Mesendoderm (in vitro differentiated cells): ENCODE results near the gene PRRC2B.
"Not testable (repeated sequence)": the region's sequence is repeated elsewhere in the genome, so short reads cannot be mapped to it uniquely, and the experiment has no call there.

Source experiments
- DNase-seq: peaks from one replicate; pipeline ENCODE4 v3.0.0; 2013
- H2AK5ac ChIP-seq: 2 replicates; pipeline ENCODE4 v1.6.1; 2013; ENCODE audit warnings: low read length, inconsistent platforms
- H2BK120ac ChIP-seq: 2 replicates; pipeline ENCODE4 v1.6.1; 2013; ENCODE audit warnings: low read depth, mild to moderate bottlenecking, low read length, moderate library complexity, mixed read lengths
- H2BK15ac ChIP-seq: replicated peaks from 2 replicates; pipeline ENCODE4 v1.6.1; 2013; ENCODE audit warnings: low read depth, mild to moderate bottlenecking, moderate library complexity
- H2BK5ac ChIP-seq: 2 replicates; pipeline ENCODE4 v1.6.1; 2013; ENCODE audit warnings: low read length, inconsistent platforms
- H3K18ac ChIP-seq: 2 replicates; pipeline ENCODE4 v1.6.1; 2013; ENCODE audit warnings: mild to moderate bottlenecking, low read length, mixed read lengths
- H3K23ac ChIP-seq: one replicate; pipeline ENCODE4 v1.6.1; 2013; ENCODE audit warnings: low read length
- H3K27ac ChIP-seq: 2 replicates; pipeline ENCODE4 v1.5.1; 2013; ENCODE audit warnings: low read depth, mild to moderate bottlenecking, inconsistent platforms, low read length, moderate library complexity
- H3K27me3 ChIP-seq: 2 replicates; pipeline ENCODE4 v1.6.1; 2013; ENCODE audit warnings: low read length, control low read depth, mild to moderate bottlenecking, inconsistent platforms; ENCODE audit not compliant: insufficient read depth, poor library complexity
- H3K36me3 ChIP-seq: 2 replicates; pipeline ENCODE4 v1.6.1; 2013; ENCODE audit warnings: low read length, inconsistent platforms; ENCODE audit not compliant: control insufficient read depth, insufficient read depth
- H3K4ac ChIP-seq: one replicate; pipeline ENCODE4 v1.6.1; 2013; ENCODE audit warnings: low read depth, mild to moderate bottlenecking, low read length, moderate library complexity
- H3K4me1 ChIP-seq: 2 replicates; pipeline ENCODE4 v1.6.1; 2013; ENCODE audit warnings: low read depth, low read length, inconsistent platforms; ENCODE audit not compliant: control insufficient read depth
- H3K4me2 ChIP-seq: 2 replicates; pipeline ENCODE4 v1.6.1; 2013; ENCODE audit warnings: low read length
- H3K4me3 ChIP-seq: 2 replicates; pipeline ENCODE4 v1.5.1; 2013; ENCODE audit warnings: mild to moderate bottlenecking, low read length
- H3K56ac ChIP-seq: one replicate; pipeline ENCODE4 v1.6.1; 2013; ENCODE audit warnings: low read length
- H3K79me1 ChIP-seq: 2 replicates; pipeline ENCODE4 v1.6.1; 2013; ENCODE audit warnings: low read length, inconsistent platforms
- H3K79me2 ChIP-seq: 2 replicates; pipeline ENCODE4 v1.6.1; 2013; ENCODE audit warnings: mild to moderate bottlenecking, low read length; ENCODE audit not compliant: control insufficient read depth, insufficient read depth
- H3K9ac ChIP-seq: 2 replicates; pipeline ENCODE4 v1.6.1; 2013; ENCODE audit warnings: low read length, inconsistent platforms
- H4K5ac ChIP-seq: one replicate; pipeline ENCODE4 v1.6.1; 2013; ENCODE audit warnings: low read length
- H4K8ac ChIP-seq: one replicate; pipeline ENCODE4 v1.6.1; 2013; ENCODE audit warnings: low read depth, mild to moderate bottlenecking, control low read depth, low read length, moderate library complexity
- WGBS: extraction: QIAGEN DNeasy Blood & Tissue Kit; methylation state at CpG from one replicate; pipeline ENCODE4 v1.1.7; 2013; ENCODE audit warnings: low lambda C conversion rate, missing lambda C conversion rate; ENCODE audit not compliant: insufficient coverage; ENCODE audit errors: extremely low coverage; 5-methylcytosine and 5-hydroxymethylcytosine counted together

PRRC2B gene

DNA sequence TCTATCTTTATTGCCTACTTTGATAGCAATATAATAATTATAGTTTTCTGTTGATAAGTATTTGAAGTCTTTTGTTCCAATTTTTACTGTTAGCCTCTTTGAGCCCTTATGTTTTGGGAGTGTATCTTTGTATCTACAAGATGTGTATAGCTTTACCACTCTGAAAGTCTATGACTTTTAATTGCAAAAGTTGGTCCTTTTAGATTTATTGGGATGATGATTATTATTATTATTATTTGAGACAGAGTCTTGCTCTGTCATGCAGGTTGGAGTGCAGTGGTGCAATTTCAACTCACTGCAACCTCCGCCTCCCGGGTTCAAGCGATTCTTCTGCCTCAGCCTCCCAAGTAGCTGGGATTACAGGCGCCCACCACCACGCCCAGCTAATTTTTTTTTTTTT is 78.2 kb downstream of the PRRC2B start:
- not testable (repeated sequence) for H4K5ac ChIP-seq, H2BK5ac ChIP-seq, H3K4me2 ChIP-seq, H3K18ac ChIP-seq, H3K4me1 ChIP-seq, H3K23ac ChIP-seq, H2AK5ac ChIP-seq, H3K9ac ChIP-seq, DNase-seq, H3K56ac ChIP-seq, H2BK15ac ChIP-seq, H3K4me3 ChIP-seq, H4K8ac ChIP-seq, H3K4ac ChIP-seq, H2BK120ac ChIP-seq, H3K27me3 ChIP-seq, H3K27ac ChIP-seq
- no CpG with 5 or more reads among the region's 5 CpGs for WGBS
- H3K36me3 ChIP-seq: peaks cover 48% of the 10 kb centered on the region
- peaks cover 20% of the 10 kb centered on the region for H3K79me2 ChIP-seq
- H3K79me1 ChIP-seq: peaks cover 31% of the 10 kb centered on the region

GRCh38 chr9:131473198-131473885 is 79.5 kb downstream of the PRRC2B start:
- Histone ChIP-seq H4K5ac (no peak overlapping the region), H2BK120ac (no peak overlapping the region), H4K8ac (no peak overlapping the region), H3K4ac (no peak overlapping the region), H3K23ac (no peak overlapping the region), H2AK5ac (no peak overlapping the region), H3K36me3 (peaks cover 40% of the 10 kb centered on the region), H2BK5ac (no peak overlapping the region), H3K4me3 (no peak overlapping the region), H3K4me1 (no peaks in the 10 kb centered on the region), H2BK15ac (no peak overlapping the region), H3K79me2 (peaks cover 13% of the 10 kb centered on the region), H3K4me2 (no peak overlapping the region), H3K27ac (no peak overlapping the region), H3K9ac (no peak overlapping the region), H3K56ac (no peak overlapping the region), H3K18ac (no peak overlapping the region), H3K27me3 (no peaks in the 10 kb centered on the region), H3K79me1 (peaks cover 23% of the 10 kb centered on the region)
- WGBS: no CpG with 5 or more reads among the region's 9 CpGs
- no peak for DNase-seq

DNA sequence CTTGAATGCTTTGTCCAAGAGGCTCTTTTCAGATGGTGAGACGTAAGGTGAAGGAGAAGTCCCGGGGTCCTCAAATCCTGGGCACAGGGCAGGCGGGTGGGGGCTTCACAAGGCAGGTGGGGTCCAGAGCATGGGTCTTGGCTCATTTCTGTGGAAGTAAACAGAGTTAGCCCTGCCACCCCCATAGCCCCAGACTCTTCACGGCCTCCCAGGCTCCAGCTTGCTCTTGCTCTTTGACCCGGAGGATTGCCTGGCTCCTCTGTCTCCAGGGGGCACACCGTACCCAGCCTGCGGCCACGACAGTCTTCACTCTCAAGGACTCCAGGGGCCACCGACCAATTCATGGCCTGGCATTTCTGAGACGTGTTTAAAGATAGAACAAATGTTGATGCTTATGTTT is 80.0 kb downstream of the PRRC2B start:
- Histone ChIP-seq H4K5ac (no peak overlapping the region), H3K4me1 (no peaks in the 10 kb centered on the region), H3K56ac (no peak overlapping the region), H4K8ac (no peak overlapping the region), H3K27ac (no peak overlapping the region), H2BK120ac (no peak overlapping the region), H2BK15ac (no peak overlapping the region), H3K79me1 (peaks cover 27% of the 10 kb centered on the region), H3K4me2 (no peak overlapping the region), H2AK5ac (no peak overlapping the region), H3K9ac (no peak overlapping the region), H3K79me2 (peaks cover 16% of the 10 kb centered on the region), H3K18ac (no peak overlapping the region), H3K4me3 (no peak overlapping the region), H3K36me3 (peaks cover 41% of the 10 kb centered on the region), H3K23ac (no peak overlapping the region), H3K4ac (no peak overlapping the region), H3K27me3 (no peaks in the 10 kb centered on the region), H2BK5ac (no peak overlapping the region)
- WGBS: no CpG with 5 or more reads among the region's 10 CpGs
- no peak for DNase-seq

- H3K9ac ChIP-seq: no peak overlapping the region
- no peak overlapping the region for H4K5ac ChIP-seq
- peaks cover 17% of the 10 kb centered on the region for H3K79me2 ChIP-seq
- H4K8ac ChIP-seq: no peak overlapping the region
- no peak overlapping the region for H2BK15ac ChIP-seq
- H3K4ac ChIP-seq: no peak overlapping the region
- no peak overlapping the region for H3K27ac ChIP-seq
- peaks cover 44% of the 10 kb centered on the region for H3K36me3 ChIP-seq
- no peak overlapping the region for H2BK5ac ChIP-seq
- peaks cover 28% of the 10 kb centered on the region for H3K79me1 ChIP-seq
- H3K27me3 ChIP-seq: no peaks in the 10 kb centered on the region
- H3K4me3 ChIP-seq: no peak overlapping the region
- H3K4me2 ChIP-seq: no peak overlapping the region
- H2BK120ac ChIP-seq: no peak overlapping the region
- H3K18ac ChIP-seq: no peak overlapping the region
- no peak overlapping the region for H3K56ac ChIP-seq
- H3K4me1 ChIP-seq: no peaks in the 10 kb centered on the region
- no peak overlapping the region for H2AK5ac ChIP-seq
- WGBS: no CpG with 5 or more reads among the region's 16 CpGs
- no peak overlapping the region for H3K23ac ChIP-seq
- no peak for DNase-seq
These were observed 80.8 kb downstream of the PRRC2B start for GRCh38 chr9:131474711-131475110.

DNA sequence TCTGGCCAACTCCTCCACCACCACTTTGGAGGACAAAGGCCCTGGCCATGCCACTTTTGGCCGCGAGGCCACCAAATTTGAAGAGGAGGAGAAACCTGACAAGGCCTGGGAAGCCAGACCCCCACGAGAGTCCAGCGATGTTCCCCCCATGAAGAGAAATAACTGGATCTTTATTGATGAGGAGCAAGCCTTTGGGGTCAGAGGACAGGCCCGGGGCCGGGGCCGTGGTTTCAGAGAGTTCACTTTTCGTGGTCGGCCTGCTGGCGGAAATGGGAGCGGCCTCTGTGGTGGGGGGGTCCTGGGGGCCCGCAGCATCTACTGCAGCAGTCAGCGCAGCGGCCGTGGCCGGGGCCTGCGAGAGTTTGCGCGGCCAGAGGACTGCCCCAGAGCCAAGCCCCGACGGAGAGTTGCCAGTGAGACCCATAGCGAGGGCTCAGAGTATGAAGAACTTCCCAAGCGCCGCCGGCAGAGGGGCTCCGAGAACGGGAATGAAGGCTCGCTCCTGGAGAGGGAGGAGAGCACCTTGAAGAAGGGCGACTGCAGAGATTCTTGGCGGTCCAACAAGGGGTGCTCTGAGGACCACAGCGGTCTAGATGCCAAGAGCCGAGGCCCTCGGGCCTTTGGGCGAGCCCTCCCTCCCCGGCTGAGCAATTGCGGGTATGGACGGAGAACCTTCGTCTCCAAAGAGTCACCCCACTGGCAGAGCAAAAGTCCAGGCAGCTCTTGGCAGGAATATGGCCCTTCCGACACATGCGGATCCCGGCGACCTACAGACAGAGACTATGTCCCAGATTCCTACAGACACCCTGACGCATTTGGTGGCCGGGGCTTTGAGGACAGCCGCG is 81.4 kb downstream of the PRRC2B start:
- Histone ChIP-seq H3K4me1 (no peaks in the 10 kb centered on the region), H3K4me2 (no peak overlapping the region), H4K8ac (no peak overlapping the region), H2BK15ac (no peak overlapping the region), H3K9ac (no peak overlapping the region), H3K79me1 (peaks cover 26% of the 10 kb centered on the region), H3K27me3 (no peaks in the 10 kb centered on the region), H3K4me3 (no peak overlapping the region), H3K79me2 (peaks cover 15% of the 10 kb centered on the region), H2AK5ac (no peak overlapping the region), H2BK5ac (no peak overlapping the region), H3K56ac (no peak overlapping the region), H3K36me3 (peaks cover 47% of the 10 kb centered on the region), H2BK120ac (no peak overlapping the region), H3K4ac (no peak overlapping the region), H3K23ac (no peak overlapping the region), H3K18ac (no peak overlapping the region), H3K27ac (no peak overlapping the region), H4K5ac (no peak overlapping the region)
- no CpG with 5 or more reads among the region's 46 CpGs for WGBS
- DNase-seq: no peak
